K562 (cell line): Measurements from ENCODE around the gene ATF3. TPM values are rescaled to one million over a fixed set of nuclear protein-coding genes. Genes with fewer than 3 reads are reported as not detected.

Experiments used
- ATAC-seq: fragments of 200-7000 bp; cut with Tn5 transposase; 3 replicates; pipeline ENCODE4 v1.9.1; 2020; ENCODE audit warnings: moderate library complexity
- BruUV-seq: library from RNA; stranded (reverse); fragments of 400-500 nt; replicated peaks from 2 replicates; lab custom pipeline; 2021; lab: Mats Ljungman, UMichigan
- CTCF ChIA-PET: fragments of 300-600 bp; formaldehyde crosslinking; extraction: SDS; loops from one replicate; lab custom pipeline; 2021; ENCODE audit warnings: low intra/inter-chr PET ratio; lab: Yijun Ruan, JAX
- POLR2A ChIA-PET: fragments of 300-600, 350-650 bp; sonication (Branson Sonifier 250); formaldehyde crosslinking; extraction: SDS; loops from one replicate; lab custom pipeline; 2021; ENCODE audit warnings: antibody characterized with exemption, inconsistent platforms; lab: Yijun Ruan, JAX
- DNase-seq, 4 experiments: peaks; one replicate each; pipeline versions ENCODE4 v3.0.0 to v3.0.0-alpha.2; 2011 to 2018; ENCODE audit warnings: low spot score in 3 of 4, mixed read lengths in 3 of 4; ENCODE audit errors: extremely low read depth in 1 of 4
- FAIRE-seq: peaks from 2 replicates; lab custom pipeline; 2011; peaks lifted over from hg19 to GRCh38; lab: Jason Lieb, UNC
- H2AFZ ChIP-seq: 2 replicates; pipeline ENCODE4 v1.6.0; 2011; ENCODE audit warnings: low read depth, low read length, control low read depth, inconsistent platforms
- H3K27ac ChIP-seq: fragments of 200-600 bp; 3 replicates; pipeline ENCODE4 v1.8.0; 2011; ENCODE audit warnings: low read depth, mild to moderate bottlenecking, control low read depth, inconsistent platforms, low read length, moderate library complexity, mixed read lengths; ENCODE audit errors: extremely low read depth
- H3K27me3 ChIP-seq, 2 experiments: fragments of 300-600 bp in 1 of 2; 2 replicates in 1 of 2; 3 replicates in 1 of 2; pipeline versions ENCODE4 v1.6.0 to v1.8.0; 2011; ENCODE audit warnings: inconsistent platforms in 2 of 2, low read length in 2 of 2, mild to moderate bottlenecking in 1 of 2, mixed read lengths in 1 of 2, moderate library complexity in 1 of 2; ENCODE audit not compliant: control insufficient read depth in 2 of 2, insufficient read depth in 2 of 2
- H3K36me3 ChIP-seq: fragments of 300-600 bp; 3 replicates; pipeline ENCODE4 v1.8.0; 2011; ENCODE audit warnings: mild to moderate bottlenecking, low read length, inconsistent platforms; ENCODE audit not compliant: control insufficient read depth, insufficient read depth
- H3K4me1 ChIP-seq, 2 experiments: fragments of 200-600 bp in 1 of 2; replicated peaks in 1 of 2; 2 replicates in 1 of 2; 3 replicates in 1 of 2; pipeline versions ENCODE4 v1.5.1 to v1.8.0; 2011; ENCODE audit warnings: inconsistent platforms in 2 of 2, low read length in 2 of 2, mild to moderate bottlenecking in 1 of 2, mixed read lengths in 1 of 2, moderate library complexity in 1 of 2; ENCODE audit not compliant: control insufficient read depth in 2 of 2, insufficient read depth in 2 of 2
- H3K4me2 ChIP-seq: 2 replicates; pipeline ENCODE4 v1.6.1; 2011; ENCODE audit warnings: low read length, control low read depth, inconsistent platforms, mixed read lengths; ENCODE audit not compliant: insufficient read depth
- H3K4me3 ChIP-seq: fragments of 200-600 bp; sonication (generic), shearing (Covaris generic); 2 replicates; pipeline ENCODE4 v1.5.1; 2016; ENCODE audit warnings: control low read depth, inconsistent platforms
- H3K79me2 ChIP-seq: fragments of 200-600 bp; 3 replicates; pipeline ENCODE4 v1.8.0; 2011; ENCODE audit warnings: low read length, inconsistent platforms; ENCODE audit not compliant: control insufficient read depth, insufficient read depth
- H3K9ac ChIP-seq, 2 experiments: 2 replicates each; pipeline versions ENCODE4 v1.6.0 to v1.6.1; 2011; ENCODE audit warnings: low read depth in 2 of 2, low read length in 2 of 2, control low read depth in 1 of 2, inconsistent platforms in 1 of 2, mild to moderate bottlenecking in 1 of 2, mixed read lengths in 1 of 2; ENCODE audit not compliant: insufficient read depth in 1 of 2
- H3K9me1 ChIP-seq: one replicate; pipeline ENCODE4 v1.6.0; 2011; ENCODE audit warnings: inconsistent platforms, mild to moderate bottlenecking, low read length, moderate library complexity; ENCODE audit not compliant: control insufficient read depth, insufficient read depth
- H3K9me3 ChIP-seq: replicated peaks from 2 replicates; pipeline ENCODE4 v1.5.1; 2011; ENCODE audit warnings: low read depth, low read length, inconsistent platforms; ENCODE audit not compliant: control insufficient read depth, insufficient read depth
- H4K20me1 ChIP-seq: replicated peaks from 2 replicates; pipeline ENCODE4 v1.6.1; 2011; ENCODE audit warnings: low read length, inconsistent platforms, mixed read lengths; ENCODE audit not compliant: control insufficient read depth, insufficient read depth
- BMI1 ChIP-seq: fragments of 150-350 bp; IDR thresholded peaks from 2 replicates; pipeline ENCODE4 v1.6.1; 2014; ENCODE audit warnings: low read length
- MCM5 ChIP-seq: fragments of 450-650 bp; IDR thresholded peaks from 2 replicates; pipeline ENCODE4 v1.6.1; 2016; ENCODE audit warnings: low read depth
- POLR3A ChIP-seq: IDR thresholded peaks from 2 replicates; pipeline ENCODE4 v1.6.1; 2011; ENCODE audit warnings: borderline replicate concordance, mild to moderate bottlenecking, moderate library complexity; ENCODE audit not compliant: insufficient read length, insufficient read depth; ENCODE audit errors: extremely low read depth
- ZNF512 ChIP-seq: IDR thresholded peaks from 2 replicates; pipeline ENCODE4 v1.6.1; 2016; ENCODE audit warnings: missing genetic modification characterization, missing compliant biosample characterization
- WGBS: fragments of 100-300 bp; shearing (Covaris generic); methylation state at CpG from one replicate; pipeline ENCODE4 v1.1.6; 2016; ENCODE audit warnings: low coverage, mixed read lengths; ENCODE audit not compliant: insufficient coverage; ENCODE audit errors: missing lambda C conversion rate; 5-methylcytosine and 5-hydroxymethylcytosine counted together
- in situ Hi-C: fragments of 300-500 bp; cut with MboI; formaldehyde crosslinking; loops from 4 replicates; pipeline ENCODE4 v1.15.0; 2018; ENCODE audit warnings: inconsistent platforms, mixed read lengths
- intact Hi-C: fragments of 100-400 bp; cut with micrococcal nuclease; formaldehyde crosslinking; loops from 2 replicates; pipeline ENCODE4 v1.14.2; 2022
- polyA plus RNA-seq, 8 experiments: library from polyadenylated mRNA; depleted of rRNA in 4 of 8; stranded (reverse) in 5 of 8; unstranded in 3 of 8; fragments of >200 nt; fragmentation: Nextera tagmentation in 2 of 8; fragmentation: Illumina TruSeq in 1 of 8; extraction: Ambion mirVana in 2 of 8; extraction: Trizol in 1 of 8; gene quantifications; 2 replicates each; pipeline versions ENCODE4 v1.2.1 to v1.2.3, GENCODE V29; 2011 to 2014; ENCODE audit warnings: inconsistent platforms in 1 of 8, missing spikeins in 1 of 8
- total RNA-seq, 7 experiments: library from RNA; depleted of rRNA in 6 of 7; stranded (reverse); fragments of >200 nt in 6 of 7; fragmentation: Illumina TruSeq in 2 of 7; extraction: Trizol in 2 of 7; gene quantifications; 2 replicates each; pipeline versions ENCODE4 v1.2.1 to v1.2.3, GENCODE V29; 2011 to 2021; ENCODE audit warnings: low replicate concordance in 1 of 7

The ATF3 gene
- total and polyA plus RNA-seq, 9 of the 15 experiments (the other 6 are each of a cell fraction or from before 2014, with no cell fraction given): 3.5 to 28.2 (median 19.8) TPM

- H3K9me3 ChIP-seq: no peaks in the 10 kb centered on the region
- H3K79me2 ChIP-seq: no peaks in the 10 kb centered on the region
- FAIRE-seq: no peak
- intact Hi-C loops: loop anchor here (5.0 kb wide), 2 partner anchors 314 to 399 kb away; no protein-coding TSS in a partner anchor
- no peak overlapping the region for H3K9ac ChIP-seq
- no peak overlapping the region for H2AFZ ChIP-seq
- CTCF ChIA-PET: interaction anchor here (1.3 kb wide), 1 partner anchor 213 kb away, joined by 5 read pairs; no protein-coding TSS in a partner anchor
- BruUV-seq: no TSS peak
- TF ChIP-seq ZNF512 (tag): 0 out of 2 replicates have a peak, but pooled peaks have one; percentile 13
- TF ChIP-seq MCM5: no peak
- TF ChIP-seq POLR3A: no peak
- no peak for TF ChIP-seq BMI1
- POLR2A ChIA-PET: interaction anchor here (0.5 to 1.6 kb wide), 6 partner anchors 9 to 299 kb away, joined by 3 to 4 read pairs (median 4); partner anchors contain the start of genes ATF3 and FLVCR1
- no peak overlapping the region for H3K4me3 ChIP-seq
- H3K9me1 ChIP-seq: no peaks in the 10 kb centered on the region
- no peak for DNase-seq
- H3K36me3 ChIP-seq: no peaks in the 10 kb centered on the region
- no peak for ATAC-seq
- H3K4me2 ChIP-seq: no peak overlapping the region
- peaks cover 3 to 11% of the 10 kb centered on the region in 2 experiments; a peak in 4 of 5 replicates for H3K4me1 ChIP-seq
- H3K27me3 ChIP-seq: peaks cover 26 to 56% of the 10 kb centered on the region in 2 experiments; a peak in 4 of 5 replicates
- 8% methylated on average over 5 of the region's 5 CpGs for WGBS
- peaks cover 4% of the 10 kb centered on the region; the same call in 1 of the 2 replicates for H4K20me1 ChIP-seq
- H3K27ac ChIP-seq: no peak overlapping the region
- in situ Hi-C loops: no loop called here
These were observed 59.9 kb downstream of the ATF3 start for GRCh38 chr1:212668477-212668876.
